Testis (tissue), 3 donors: ENCODE data around the gene PLCB1. TPM values are rescaled to one million over a fixed set of nuclear protein-coding genes. Genes with fewer than 3 reads are reported as not detected.

ENCODE experiments used
- DNase-seq: peaks from one replicate; pipeline ENCODE4 v3.0.0-alpha.2; 2019
- H3K27ac ChIP-seq, 2 donors: fragments of 200-600 bp; sonication (generic); one replicate each; pipeline ENCODE4 v1.5.1; 2019
- H3K27me3 ChIP-seq: fragments of 200-600 bp; sonication (generic); one replicate; pipeline ENCODE4 v1.5.1; 2019
- H3K36me3 ChIP-seq: fragments of 200-600 bp; sonication (generic); one replicate; pipeline ENCODE4 v1.5.1; 2017; ENCODE audit warnings: low read depth; ENCODE audit errors: missing control alignments
- H3K4me1 ChIP-seq: fragments of 200-600 bp; sonication (generic); one replicate; pipeline ENCODE4 v1.5.1; 2019
- H3K4me3 ChIP-seq, 2 donors: fragments of 200-600 bp; sonication (generic); one replicate each; pipeline ENCODE4 v1.5.1; 2017 to 2019
- H3K9me3 ChIP-seq: fragments of 200-600 bp; sonication (generic); one replicate; pipeline ENCODE4 v1.5.1; 2017
- POLR2A ChIP-seq: fragments of 450-650 bp; IDR thresholded peaks from one replicate; pipeline ENCODE4 v1.6.1; 2017; ENCODE audit warnings: antibody characterized with exemption, mild to moderate bottlenecking, moderate library complexity
- WGBS, 2 donors: methylation state at CpG; one replicate each; pipeline ENCODE4 v1.1.5; 2018; 5-methylcytosine and 5-hydroxymethylcytosine counted together
- intact Hi-C: fragments of 100-400 bp; cut with DNase I; formaldehyde crosslinking; loops from one replicate; pipeline ENCODE4 v1.15.1; 2023; ENCODE audit warnings: low total_unique reads
- polyA plus RNA-seq: library from polyadenylated mRNA; stranded (reverse); fragments of 350-450 nt; fragmentation: Illumina TruSeq; extraction: RNeasy Lipid Tissue Mini Kit (QIAGEN cat#74804); gene quantifications from one replicate; pipeline ENCODE4 v1.2.3, GENCODE V29; 2014; ENCODE audit warnings: low read depth, low replicate concordance; ENCODE audit not compliant: insufficient read depth
- total RNA-seq, 2 donors: library from RNA; depleted of rRNA; stranded (reverse); fragments of >200 nt; gene quantifications; one replicate each; pipeline ENCODE4 v1.2.3, GENCODE V29; 2016
- TF ChIP-seq, protein P1 (sequence below), 3 experiments: fragments of 450-650 bp in 2 of 3; fragments of 200-600 bp in 1 of 3; sonication (generic) in 1 of 3; IDR thresholded peaks; one replicate each; pipeline ENCODE4 v1.5.1; 2016 to 2019; ENCODE audit warnings: antibody characterized with exemption in 3 of 3, mild to moderate bottlenecking in 2 of 3, moderate library complexity in 1 of 3

PLCB1 gene
- total and polyA plus RNA-seq, 3 donors from 2014 or later = 3.1 to 9.8 (median 8.2) TPM

DNA sequence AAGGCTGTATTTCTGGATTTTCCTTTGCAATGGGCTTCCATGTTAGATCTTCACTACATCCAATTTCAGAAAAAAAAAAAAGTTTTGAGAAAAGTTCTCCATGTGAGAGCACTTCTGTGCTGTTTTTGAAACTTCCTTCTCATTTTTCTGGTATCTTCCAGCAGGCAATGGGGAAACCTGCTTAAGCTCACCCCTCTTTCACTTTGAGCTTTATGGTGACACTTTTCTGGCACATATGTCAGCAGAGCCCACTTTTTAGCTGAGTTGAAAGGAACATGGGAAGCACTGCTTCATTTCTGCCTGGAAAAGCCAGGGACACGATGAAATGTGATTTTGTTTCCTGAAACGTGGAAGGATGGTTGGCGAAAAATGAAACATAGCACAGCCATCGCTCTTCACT, 293.7 kb downstream of the PLCB1 start:
- DNase-seq = no peak
- 77 to 80% methylated on average over 4 of the region's 4 CpGs for WGBS, 2 donors
- TF ChIP-seq, protein P1, sequence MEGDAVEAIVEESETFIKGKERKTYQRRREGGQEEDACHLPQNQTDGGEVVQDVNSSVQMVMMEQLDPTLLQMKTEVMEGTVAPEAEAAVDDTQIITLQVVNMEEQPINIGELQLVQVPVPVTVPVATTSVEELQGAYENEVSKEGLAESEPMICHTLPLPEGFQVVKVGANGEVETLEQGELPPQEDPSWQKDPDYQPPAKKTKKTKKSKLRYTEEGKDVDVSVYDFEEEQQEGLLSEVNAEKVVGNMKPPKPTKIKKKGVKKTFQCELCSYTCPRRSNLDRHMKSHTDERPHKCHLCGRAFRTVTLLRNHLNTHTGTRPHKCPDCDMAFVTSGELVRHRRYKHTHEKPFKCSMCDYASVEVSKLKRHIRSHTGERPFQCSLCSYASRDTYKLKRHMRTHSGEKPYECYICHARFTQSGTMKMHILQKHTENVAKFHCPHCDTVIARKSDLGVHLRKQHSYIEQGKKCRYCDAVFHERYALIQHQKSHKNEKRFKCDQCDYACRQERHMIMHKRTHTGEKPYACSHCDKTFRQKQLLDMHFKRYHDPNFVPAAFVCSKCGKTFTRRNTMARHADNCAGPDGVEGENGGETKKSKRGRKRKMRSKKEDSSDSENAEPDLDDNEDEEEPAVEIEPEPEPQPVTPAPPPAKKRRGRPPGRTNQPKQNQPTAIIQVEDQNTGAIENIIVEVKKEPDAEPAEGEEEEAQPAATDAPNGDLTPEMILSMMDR (IDR thresholded peaks at IDR 0.05) = no peak
- no peak for TF ChIP-seq POLR2A
- Histone ChIP-seq H3K4me3 (no peak overlapping the region), H3K27me3 (no peaks in the 10 kb centered on the region), H3K4me1 (peaks cover 13% of the 10 kb centered on the region), H3K36me3 (no peaks in the 10 kb centered on the region), H3K9me3 (no peaks in the 10 kb centered on the region), H3K27ac (peak overlapping the region in 1 of 2 donors; percentile 45)
- intact Hi-C loops = no loop called here

DNA sequence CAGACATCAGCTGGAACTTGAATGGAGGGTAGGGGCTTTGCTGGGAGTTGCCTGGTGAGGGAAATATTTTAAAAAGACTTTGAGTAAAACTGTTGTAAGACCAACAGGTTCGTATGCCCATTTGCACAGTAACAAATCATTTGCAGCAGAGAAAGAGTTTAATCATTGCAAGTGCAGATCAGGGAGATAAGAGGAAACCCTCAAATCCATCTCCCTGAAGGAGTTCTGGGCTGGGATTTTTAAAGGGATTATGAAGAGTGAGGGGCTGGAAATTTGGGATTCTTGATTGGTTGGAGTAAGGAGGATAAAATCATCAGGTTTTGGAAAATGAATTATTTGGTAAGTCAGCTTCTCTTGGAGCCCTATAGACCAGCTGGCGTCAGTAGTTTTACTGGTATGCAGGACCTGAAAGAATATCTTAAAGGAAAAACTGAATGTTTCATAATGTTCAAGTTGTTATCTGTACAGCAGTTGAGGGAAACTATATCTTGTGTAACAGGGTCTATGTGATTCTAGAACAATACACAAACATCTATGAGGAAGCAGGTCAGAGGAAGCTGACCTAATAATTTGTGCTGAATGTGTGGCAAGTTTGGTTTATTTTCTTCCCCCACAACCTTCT, 295.5 kb downstream of the PLCB1 start:
- Histone ChIP-seq H3K9me3 (no peaks in the 10 kb centered on the region), H3K4me3 (no peak overlapping the region), H3K27me3 (no peaks in the 10 kb centered on the region), H3K4me1 (peaks cover 29% of the 10 kb centered on the region), H3K27ac (no peak overlapping the region), H3K36me3 (no peaks in the 10 kb centered on the region)
- WGBS, 2 donors = 63 to 68% methylated on average over 2 of the region's 2 CpGs
- intact Hi-C loops = no loop called here
- TF ChIP-seq POLR2A = no peak
- TF ChIP-seq, protein P1 (IDR thresholded peaks at IDR 0.05) = no peak
- DNase-seq = no peak

DNA sequence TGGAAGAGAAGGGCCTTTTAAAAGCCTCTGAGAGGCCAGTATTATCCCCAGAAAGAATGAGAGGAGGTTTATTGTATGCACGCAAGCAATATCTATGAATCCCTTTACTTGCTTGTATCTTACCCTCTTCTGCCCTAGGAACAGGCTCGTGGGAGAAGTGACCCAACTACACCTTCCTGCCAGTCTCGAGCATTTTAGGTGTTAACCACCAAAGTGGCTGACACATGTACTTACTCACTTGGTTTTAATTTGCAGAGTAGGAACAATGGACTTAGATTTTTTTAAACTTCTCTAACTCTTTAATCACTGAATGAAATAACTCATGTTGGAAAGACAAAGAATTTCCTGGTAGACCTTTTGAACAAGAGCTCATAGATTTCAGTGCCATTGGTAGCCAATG, 296.9 kb downstream of the PLCB1 start:
- DNase-seq = no peak
- Histone ChIP-seq H3K9me3 (no peaks in the 10 kb centered on the region), H3K4me3 (no peak overlapping the region), H3K36me3 (no peaks in the 10 kb centered on the region), H3K4me1 (peaks cover 37% of the 10 kb centered on the region), H3K27ac (no peak overlapping the region), H3K27me3 (no peaks in the 10 kb centered on the region)
- TF ChIP-seq, protein P1 (IDR thresholded peaks at IDR 0.05) = no peak
- intact Hi-C loops = no loop called here
- WGBS, 2 donors = 92 to 93% methylated on average over 3 of the region's 3 CpGs

DNA sequence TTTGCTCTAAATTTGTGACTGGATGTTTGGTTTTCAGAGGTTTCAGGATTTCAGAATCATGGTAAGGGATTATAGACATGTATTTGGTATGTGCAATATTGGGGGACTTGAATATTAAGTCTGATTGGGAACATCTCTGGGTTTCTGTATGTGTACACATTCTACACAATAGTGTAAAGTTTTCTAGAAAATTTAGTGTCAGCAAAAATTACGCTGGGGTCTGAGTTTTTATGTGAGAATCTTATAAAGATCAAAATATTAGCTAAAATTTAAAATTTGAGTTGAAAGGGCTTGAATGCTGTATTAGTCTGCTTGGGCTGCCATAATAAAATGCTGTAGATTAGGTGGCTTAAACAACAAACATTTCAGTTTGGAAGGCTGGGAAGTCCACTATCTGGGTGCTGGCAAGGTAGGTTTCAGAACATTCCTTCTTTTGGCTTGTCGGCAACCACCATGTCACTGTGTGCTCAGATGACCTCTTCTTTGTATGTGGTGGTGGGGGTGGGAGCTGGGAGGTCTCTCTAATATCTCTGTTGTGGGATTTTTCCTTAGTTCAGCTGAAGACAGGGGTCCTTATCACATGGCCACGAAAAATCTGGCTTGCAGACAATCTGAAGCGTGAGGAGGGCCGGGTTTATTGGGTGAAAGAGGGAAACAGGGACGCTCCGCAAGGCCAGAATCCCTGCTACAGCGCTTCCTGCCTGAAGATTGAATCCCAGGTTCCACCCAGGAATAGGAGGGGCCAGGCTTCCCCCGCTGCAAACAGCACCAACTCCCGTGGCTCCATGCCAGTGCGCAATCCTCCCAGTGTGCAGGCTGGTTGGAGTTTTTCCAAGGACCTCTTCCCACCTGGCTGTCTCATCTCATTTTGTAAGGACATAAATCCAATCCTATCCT, 299.7 kb downstream of the PLCB1 start:
- no peak for TF ChIP-seq POLR2A
- TF ChIP-seq, protein P1 (IDR thresholded peaks at IDR 0.05) = no peak
- H3K4me1 ChIP-seq = peaks cover 26% of the 10 kb centered on the region
- DNase-seq = peak; percentile 86
- H3K4me3 ChIP-seq = no peak overlapping the region
- WGBS, 2 donors = 44 to 45% methylated on average over 11 of the region's 11 CpGs
- intact Hi-C loops = no loop called here
- peak overlapping the region; percentile 43 to 70 for H3K27ac ChIP-seq
- no peaks in the 10 kb centered on the region for H3K9me3 ChIP-seq
- no peaks in the 10 kb centered on the region for H3K36me3 ChIP-seq
- no peaks in the 10 kb centered on the region for H3K27me3 ChIP-seq
